ENCODE data around the gene CUTA.
A peak's percentile ranks its signal among the peaks of the same experiment; 100 is the strongest.

The CUTA gene

GRCh38 chr6:33438978-33439594 lies 21.2 kb upstream of the CUTA start:
- no peak overlapping the region for H2BK120ac ChIP-seq (ENCODE audit: low read depth, low read length)
- H3K79me1 ChIP-seq (ENCODE audit: low read length) = peaks cover 9% of the 10 kb centered on the region
- no peak overlapping the region for H3K27ac ChIP-seq (ENCODE audit: low read depth, low read length)
- H4K5ac ChIP-seq (ENCODE audit: low read length) = no peak overlapping the region
- peaks cover 4% of the 10 kb centered on the region for H3K79me2 ChIP-seq (ENCODE audit: control insufficient read depth, insufficient read depth, low read length)
- H3K4me1 ChIP-seq (ENCODE audit: control insufficient read depth, low read depth, low read length) = no peaks in the 10 kb centered on the region
- H3K56ac ChIP-seq (ENCODE audit: low read length) = no peak overlapping the region
- H3K27me3 ChIP-seq (ENCODE audit: insufficient read depth, low read length, poor library complexity) = no peaks in the 10 kb centered on the region
- no peak overlapping the region for H3K4me3 ChIP-seq (ENCODE audit: low read length)
- no peak overlapping the region for H3K18ac ChIP-seq (ENCODE audit: low read length)
- no peak for DNase-seq
- no peak overlapping the region for H3K4ac ChIP-seq (ENCODE audit: low read depth, low read length)
- H4K8ac ChIP-seq (ENCODE audit: low read depth, low read length) = no peak overlapping the region
- H2AK5ac ChIP-seq (ENCODE audit: low read length) = no peak overlapping the region
- WGBS (ENCODE audit: extremely low coverage, insufficient coverage, low lambda C conversion rate) = no CpG with 5 or more reads among the region's 3 CpGs
- no peak overlapping the region for H3K9ac ChIP-seq (ENCODE audit: low read length)
- no peak overlapping the region for H3K4me2 ChIP-seq (ENCODE audit: low read length)
- H2BK15ac ChIP-seq (replicated peaks; ENCODE audit: low read depth) = no peak overlapping the region
- no peak overlapping the region for H2BK5ac ChIP-seq (ENCODE audit: low read length)
- H3K36me3 ChIP-seq (ENCODE audit: control insufficient read depth, insufficient read depth, low read length) = peaks cover 30% of the 10 kb centered on the region
- no peak overlapping the region for H3K23ac ChIP-seq (ENCODE audit: low read length)

DNA sequence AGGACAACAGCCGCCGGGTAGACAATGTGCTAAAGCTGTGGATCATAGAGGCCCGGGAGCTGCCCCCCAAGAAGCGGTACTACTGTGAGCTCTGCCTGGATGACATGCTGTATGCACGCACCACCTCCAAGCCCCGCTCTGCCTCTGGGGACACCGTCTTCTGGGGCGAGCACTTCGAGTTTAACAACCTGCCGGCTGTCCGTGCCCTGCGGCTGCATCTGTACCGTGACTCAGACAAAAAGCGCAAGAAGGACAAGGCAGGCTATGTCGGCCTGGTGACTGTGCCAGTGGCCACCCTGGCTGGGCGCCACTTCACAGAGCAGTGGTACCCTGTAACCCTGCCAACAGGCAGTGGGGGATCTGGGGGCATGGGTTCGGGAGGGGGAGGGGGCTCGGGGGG lies 19.8 kb upstream of the CUTA start:
- Histone ChIP-seq H3K18ac (ENCODE audit: low read length) (no peak overlapping the region), H3K36me3 (ENCODE audit: control insufficient read depth, insufficient read depth, low read length) (peaks cover 28% of the 10 kb centered on the region), H3K4ac (ENCODE audit: low read depth, low read length) (no peak overlapping the region), H3K79me1 (ENCODE audit: low read length) (peaks cover 12% of the 10 kb centered on the region), H3K27me3 (ENCODE audit: insufficient read depth, low read length, poor library complexity) (no peaks in the 10 kb centered on the region), H2BK15ac (replicated peaks; ENCODE audit: low read depth) (no peak overlapping the region), H4K5ac (ENCODE audit: low read length) (no peak overlapping the region), H2AK5ac (ENCODE audit: low read length) (no peak overlapping the region), H3K4me3 (ENCODE audit: low read length) (no peak overlapping the region), H3K9ac (ENCODE audit: low read length) (no peak overlapping the region), H2BK5ac (ENCODE audit: low read length) (no peak overlapping the region), H3K4me1 (ENCODE audit: control insufficient read depth, low read depth, low read length) (peaks cover 7% of the 10 kb centered on the region), H3K23ac (ENCODE audit: low read length) (no peak overlapping the region), H4K8ac (ENCODE audit: low read depth, low read length) (no peak overlapping the region), H2BK120ac (ENCODE audit: low read depth, low read length) (no peak overlapping the region), H3K56ac (ENCODE audit: low read length) (no peak overlapping the region), H3K27ac (ENCODE audit: low read depth, low read length) (no peak overlapping the region), H3K4me2 (ENCODE audit: low read length) (no peak overlapping the region), H3K79me2 (ENCODE audit: control insufficient read depth, insufficient read depth, low read length) (peaks cover 9% of the 10 kb centered on the region)
- no CpG with 5 or more reads among the region's 18 CpGs for WGBS (ENCODE audit: extremely low coverage, insufficient coverage, low lambda C conversion rate)
- DNase-seq = no peak

DNA sequence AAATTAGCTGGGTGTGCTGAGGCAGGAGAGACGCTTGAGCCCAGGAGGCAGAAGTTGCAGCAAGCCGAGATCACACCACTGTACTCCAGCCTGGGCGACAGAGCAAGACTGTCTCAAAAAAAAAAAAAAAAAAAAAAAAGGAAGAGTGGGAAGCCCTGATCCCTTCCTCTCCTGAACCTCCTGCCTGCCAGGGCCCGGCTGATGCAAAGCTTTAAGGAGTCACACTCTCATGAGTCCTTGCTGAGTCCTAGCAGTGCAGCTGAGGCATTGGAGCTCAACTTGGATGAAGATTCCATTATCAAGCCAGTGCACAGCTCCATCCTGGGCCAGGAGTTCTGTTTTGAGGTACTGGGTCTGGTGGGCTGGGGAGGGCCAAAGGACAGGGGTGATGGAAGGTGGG lies 17.1 kb upstream of the CUTA start:
- no peak overlapping the region for H3K18ac ChIP-seq (ENCODE audit: low read length)
- H2BK15ac ChIP-seq (replicated peaks; ENCODE audit: low read depth) = no peak overlapping the region
- H2BK120ac ChIP-seq (ENCODE audit: low read depth, low read length) = no peak overlapping the region
- no peak overlapping the region for H3K4ac ChIP-seq (ENCODE audit: low read depth, low read length)
- H3K4me3 ChIP-seq (ENCODE audit: low read length) = no peak overlapping the region
- no peak overlapping the region for H4K8ac ChIP-seq (ENCODE audit: low read depth, low read length)
- H3K27me3 ChIP-seq (ENCODE audit: insufficient read depth, low read length, poor library complexity) = no peaks in the 10 kb centered on the region
- H2AK5ac ChIP-seq (ENCODE audit: low read length) = no peak overlapping the region
- DNase-seq = no peak
- no peak overlapping the region for H3K56ac ChIP-seq (ENCODE audit: low read length)
- H3K9ac ChIP-seq (ENCODE audit: low read length) = no peak overlapping the region
- no CpG with 5 or more reads among the region's 4 CpGs for WGBS (ENCODE audit: extremely low coverage, insufficient coverage, low lambda C conversion rate)
- H3K23ac ChIP-seq (ENCODE audit: low read length) = no peak overlapping the region
- H4K5ac ChIP-seq (ENCODE audit: low read length) = no peak overlapping the region
- peaks cover 24% of the 10 kb centered on the region for H3K4me1 ChIP-seq (ENCODE audit: control insufficient read depth, low read depth, low read length)
- peaks cover 21% of the 10 kb centered on the region for H3K36me3 ChIP-seq (ENCODE audit: control insufficient read depth, insufficient read depth, low read length)
- no peak overlapping the region for H3K4me2 ChIP-seq (ENCODE audit: low read length)
- H2BK5ac ChIP-seq (ENCODE audit: low read length) = no peak overlapping the region
- no peak overlapping the region for H3K27ac ChIP-seq (ENCODE audit: low read depth, low read length)
- H3K79me1 ChIP-seq (ENCODE audit: low read length) = peaks cover 18% of the 10 kb centered on the region
- peaks cover 22% of the 10 kb centered on the region for H3K79me2 ChIP-seq (ENCODE audit: control insufficient read depth, insufficient read depth, low read length)

GRCh38 chr6:33433544-33434191 lies 15.8 kb upstream of the CUTA start:
- Histone ChIP-seq H4K8ac (ENCODE audit: low read depth, low read length) (no peak overlapping the region), H3K56ac (ENCODE audit: low read length) (peak overlapping the region; percentile 81), H2BK5ac (ENCODE audit: low read length) (peak overlapping the region; percentile 22), H4K5ac (ENCODE audit: low read length) (no peak overlapping the region), H3K9ac (ENCODE audit: low read length) (peak overlapping the region; percentile 43), H3K79me2 (ENCODE audit: control insufficient read depth, insufficient read depth, low read length) (peaks cover 34% of the 10 kb centered on the region), H3K23ac (ENCODE audit: low read length) (no peak overlapping the region), H3K18ac (ENCODE audit: low read length) (no peak overlapping the region), H3K27me3 (ENCODE audit: insufficient read depth, low read length, poor library complexity) (no peaks in the 10 kb centered on the region), H3K4me2 (ENCODE audit: low read length) (peak overlapping the region; percentile 55), H2AK5ac (ENCODE audit: low read length) (no peak overlapping the region), H3K36me3 (ENCODE audit: control insufficient read depth, insufficient read depth, low read length) (peaks cover 16% of the 10 kb centered on the region), H3K27ac (ENCODE audit: low read depth, low read length) (peak overlapping the region; percentile 98), H3K4me1 (ENCODE audit: control insufficient read depth, low read depth, low read length) (peaks cover 26% of the 10 kb centered on the region), H2BK120ac (ENCODE audit: low read depth, low read length) (no peak overlapping the region), H3K4ac (ENCODE audit: low read depth, low read length) (no peak overlapping the region), H3K79me1 (ENCODE audit: low read length) (peaks cover 22% of the 10 kb centered on the region), H2BK15ac (replicated peaks; ENCODE audit: low read depth) (no peak overlapping the region), H3K4me3 (ENCODE audit: low read length) (no peak overlapping the region)
- no CpG with 5 or more reads among the region's 17 CpGs for WGBS (ENCODE audit: extremely low coverage, insufficient coverage, low lambda C conversion rate)
- DNase-seq = peak; percentile 66

DNA sequence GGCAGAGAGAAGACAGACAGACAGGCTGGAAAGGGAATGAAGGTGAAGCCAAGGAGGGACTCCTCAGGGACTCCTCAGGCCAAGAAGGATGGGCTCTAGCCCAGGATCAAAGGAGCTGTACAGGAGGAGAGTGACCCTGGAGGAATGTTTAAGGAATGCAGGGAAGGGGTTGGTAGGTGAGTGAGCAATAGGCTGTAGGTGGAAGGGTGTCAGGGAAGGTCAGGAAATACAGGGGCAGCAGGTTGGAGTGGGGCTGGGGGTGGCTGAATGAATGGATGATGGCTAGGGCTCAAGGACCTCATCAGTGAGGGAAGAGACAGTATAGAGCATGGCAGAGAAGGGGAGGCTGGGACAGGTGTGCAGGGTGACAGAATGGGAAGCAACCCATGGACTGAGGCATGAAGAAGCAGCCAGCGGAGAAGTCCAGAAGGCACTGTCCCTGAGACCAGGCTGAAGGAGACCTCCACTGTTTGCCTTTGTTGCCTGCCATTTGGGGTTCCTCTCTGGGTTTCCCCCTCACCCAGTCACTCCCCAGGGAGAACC lies 15.2 kb upstream of the CUTA start:
- no peak overlapping the region for H3K23ac ChIP-seq (ENCODE audit: low read length)
- peak overlapping the region; percentile 98 for H3K27ac ChIP-seq (ENCODE audit: low read depth, low read length)
- peak overlapping the region; percentile 69 for H3K18ac ChIP-seq (ENCODE audit: low read length)
- peak overlapping the region; percentile 2 for H2AK5ac ChIP-seq (ENCODE audit: low read length)
- peaks cover 40% of the 10 kb centered on the region for H3K79me2 ChIP-seq (ENCODE audit: control insufficient read depth, insufficient read depth, low read length)
- DNase-seq = peak; percentile 89
- peaks cover 27% of the 10 kb centered on the region for H3K79me1 ChIP-seq (ENCODE audit: low read length)
- H4K8ac ChIP-seq (ENCODE audit: low read depth, low read length) = no peak overlapping the region
- H3K27me3 ChIP-seq (ENCODE audit: insufficient read depth, low read length, poor library complexity) = no peaks in the 10 kb centered on the region
- H2BK15ac ChIP-seq (replicated peaks; ENCODE audit: low read depth) = no peak overlapping the region
- no CpG with 5 or more reads among the region's 1 CpG for WGBS (ENCODE audit: extremely low coverage, insufficient coverage, low lambda C conversion rate)
- no peak overlapping the region for H4K5ac ChIP-seq (ENCODE audit: low read length)
- H3K36me3 ChIP-seq (ENCODE audit: control insufficient read depth, insufficient read depth, low read length) = peaks cover 12% of the 10 kb centered on the region
- H3K56ac ChIP-seq (ENCODE audit: low read length) = peak overlapping the region; percentile 81
- no peak overlapping the region for H3K4me3 ChIP-seq (ENCODE audit: low read length)
- peak overlapping the region; percentile 71 for H3K9ac ChIP-seq (ENCODE audit: low read length)
- H3K4me1 ChIP-seq (ENCODE audit: control insufficient read depth, low read depth, low read length) = peaks cover 30% of the 10 kb centered on the region
- peak overlapping the region; percentile 55 for H3K4me2 ChIP-seq (ENCODE audit: low read length)
- no peak overlapping the region for H2BK120ac ChIP-seq (ENCODE audit: low read depth, low read length)
- no peak overlapping the region for H3K4ac ChIP-seq (ENCODE audit: low read depth, low read length)
- peak overlapping the region; percentile 22 for H2BK5ac ChIP-seq (ENCODE audit: low read length)

Data from mesendoderm (in vitro differentiated cells).